Astrocyte of the cerebellum (primary cell): Measurements from ENCODE around the gene NCR2.

Experiments
- DNase-seq: peaks from one replicate; pipeline ENCODE4 v3.0.0-alpha.2; 2011; ENCODE audit warnings: low read depth
- H3K4me3 ChIP-seq: 2 replicates; pipeline ENCODE4 v1.5.1; 2011; ENCODE audit warnings: mild to moderate bottlenecking, low read depth, low read length, moderate library complexity
- in situ Hi-C: cut with HindIII; loops from 2 replicates; pipeline ENCODE4 v1.10.0; 2017; ENCODE audit warnings: low sequenced_read_pairs
- TF ChIP-seq, protein P1 (sequence below): IDR thresholded peaks from 2 replicates; pipeline ENCODE4 v1.5.1; 2012; ENCODE audit warnings: low read length, low read depth, moderate library complexity, mild to moderate bottlenecking; ENCODE audit errors: missing control alignments

NCR2 gene

DNA sequence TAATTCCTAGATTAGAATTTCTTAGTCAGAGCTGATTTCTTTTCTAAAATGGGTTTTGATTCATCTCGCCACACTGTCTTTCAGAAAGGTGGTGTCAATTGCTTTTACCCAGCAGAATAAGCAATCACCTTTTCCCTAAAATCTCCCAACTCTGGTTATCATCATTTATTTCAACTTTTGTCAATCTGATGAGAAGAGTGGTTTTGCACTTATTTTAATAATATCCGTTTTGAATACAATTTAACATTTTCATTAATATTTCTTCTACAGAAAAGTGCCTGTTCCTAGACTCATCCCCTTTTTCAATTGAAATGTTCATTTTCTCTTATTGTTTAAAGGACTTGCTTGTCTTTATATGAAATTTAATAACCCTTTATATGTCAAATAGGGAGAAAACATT lies 8.2 kb upstream of the NCR2 start:
- in situ Hi-C loops: no loop called here
- DNase-seq: no peak
- no peak overlapping the region for H3K4me3 ChIP-seq
- TF ChIP-seq, protein P1, sequence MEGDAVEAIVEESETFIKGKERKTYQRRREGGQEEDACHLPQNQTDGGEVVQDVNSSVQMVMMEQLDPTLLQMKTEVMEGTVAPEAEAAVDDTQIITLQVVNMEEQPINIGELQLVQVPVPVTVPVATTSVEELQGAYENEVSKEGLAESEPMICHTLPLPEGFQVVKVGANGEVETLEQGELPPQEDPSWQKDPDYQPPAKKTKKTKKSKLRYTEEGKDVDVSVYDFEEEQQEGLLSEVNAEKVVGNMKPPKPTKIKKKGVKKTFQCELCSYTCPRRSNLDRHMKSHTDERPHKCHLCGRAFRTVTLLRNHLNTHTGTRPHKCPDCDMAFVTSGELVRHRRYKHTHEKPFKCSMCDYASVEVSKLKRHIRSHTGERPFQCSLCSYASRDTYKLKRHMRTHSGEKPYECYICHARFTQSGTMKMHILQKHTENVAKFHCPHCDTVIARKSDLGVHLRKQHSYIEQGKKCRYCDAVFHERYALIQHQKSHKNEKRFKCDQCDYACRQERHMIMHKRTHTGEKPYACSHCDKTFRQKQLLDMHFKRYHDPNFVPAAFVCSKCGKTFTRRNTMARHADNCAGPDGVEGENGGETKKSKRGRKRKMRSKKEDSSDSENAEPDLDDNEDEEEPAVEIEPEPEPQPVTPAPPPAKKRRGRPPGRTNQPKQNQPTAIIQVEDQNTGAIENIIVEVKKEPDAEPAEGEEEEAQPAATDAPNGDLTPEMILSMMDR: no peak

GRCh38 chr6:41331401-41332150 lies 3.8 kb upstream of the NCR2 start:
- in situ Hi-C loops: no loop called here

DNA sequence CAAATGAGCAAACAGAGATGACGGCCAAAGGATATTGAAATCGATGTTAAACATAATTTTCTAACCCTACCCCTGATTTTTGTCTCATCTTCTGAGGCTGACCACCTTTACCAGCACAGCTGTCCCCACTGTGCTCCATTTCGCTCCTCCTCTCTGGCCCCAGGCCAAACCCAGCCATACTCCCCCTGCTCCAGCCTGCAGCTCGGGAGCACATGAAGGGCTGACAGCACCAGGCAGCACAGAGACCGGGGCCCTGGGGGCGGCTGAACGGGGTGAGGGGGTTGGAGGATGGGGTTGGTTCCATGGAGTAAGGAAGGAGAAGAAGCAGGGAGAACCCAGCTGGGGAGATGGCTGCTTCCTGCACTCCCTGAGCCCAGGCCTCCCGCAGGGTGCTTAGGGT lies 3.2 kb upstream of the NCR2 start:
- no peak overlapping the region for H3K4me3 ChIP-seq
- TF ChIP-seq, protein P1: no peak
- DNase-seq: no peak
- in situ Hi-C loops: no loop called here

More at GRCh38 chr6:41331401-41332150, 3.8 kb upstream of the NCR2 start:
- H3K4me3 ChIP-seq: no peak overlapping the region
- TF ChIP-seq, protein P1: no peak
- no peak for DNase-seq

- TF ChIP-seq, protein P1: no peak
- no peak overlapping the region for H3K4me3 ChIP-seq
- DNase-seq: no peak
- in situ Hi-C loops: no loop called here
Measured at GRCh38 chr6:41332842-41333736, 2.3 kb upstream of the NCR2 start.

- no peak for DNase-seq
- H3K4me3 ChIP-seq: no peak overlapping the region
- TF ChIP-seq, protein P1: no peak
- in situ Hi-C loops: no loop called here
Measured at GRCh38 chr6:41334482-41335040, 847 bp upstream of the NCR2 start.

DNA sequence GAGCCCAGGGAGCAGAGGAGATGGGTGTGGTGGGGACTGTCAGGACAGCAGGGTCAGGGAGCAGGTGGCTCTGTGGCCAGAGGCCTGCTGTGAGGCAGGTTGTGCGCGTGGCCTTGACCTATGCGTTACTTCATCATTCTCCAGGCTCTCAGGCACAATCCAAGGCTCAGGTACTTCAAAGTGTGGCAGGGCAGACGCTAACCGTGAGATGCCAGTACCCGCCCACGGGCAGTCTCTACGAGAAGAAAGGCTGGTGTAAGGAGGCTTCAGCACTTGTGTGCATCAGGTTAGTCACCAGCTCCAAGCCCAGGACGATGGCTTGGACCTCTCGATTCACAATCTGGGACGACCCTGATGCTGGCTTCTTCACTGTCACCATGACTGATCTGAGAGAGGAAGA lies 535 bp downstream of the NCR2 start:
- DNase-seq: no peak
- TF ChIP-seq, protein P1: no peak
- no peak overlapping the region for H3K4me3 ChIP-seq
- in situ Hi-C loops: no loop called here
